K562 (cell line): ENCODE results near the gene CMIP. TPM values are rescaled to one million over a fixed set of nuclear protein-coding genes. Genes with fewer than 3 reads are reported as not detected.

Experiments used
- ATAC-seq: fragments of 200-7000 bp; cut with Tn5 transposase; 3 replicates; pipeline ENCODE4 v1.9.1; 2020; ENCODE audit warnings: moderate library complexity
- BruUV-seq: library from RNA; stranded (reverse); fragments of 400-500 nt; replicated peaks from 2 replicates; lab custom pipeline; 2021; lab: Mats Ljungman, UMichigan
- CTCF ChIA-PET: fragments of 300-600 bp; formaldehyde crosslinking; extraction: SDS; loops from one replicate; lab custom pipeline; 2021; ENCODE audit warnings: low intra/inter-chr PET ratio; lab: Yijun Ruan, JAX
- POLR2A ChIA-PET: fragments of 300-600, 350-650 bp; sonication (Branson Sonifier 250); formaldehyde crosslinking; extraction: SDS; loops from one replicate; lab custom pipeline; 2021; ENCODE audit warnings: antibody characterized with exemption, inconsistent platforms; lab: Yijun Ruan, JAX
- DNase-seq, 4 experiments: peaks; one replicate each; pipeline versions ENCODE4 v3.0.0 to v3.0.0-alpha.2; 2011 to 2018; ENCODE audit warnings: low spot score in 3 of 4, mixed read lengths in 3 of 4; ENCODE audit errors: extremely low read depth in 1 of 4
- FAIRE-seq: peaks from 2 replicates; lab custom pipeline; 2011; peaks lifted over from hg19 to GRCh38; lab: Jason Lieb, UNC
- H2AFZ ChIP-seq: 2 replicates; pipeline ENCODE4 v1.6.0; 2011; ENCODE audit warnings: low read depth, low read length, control low read depth, inconsistent platforms
- H3K27ac ChIP-seq: fragments of 200-600 bp; 3 replicates; pipeline ENCODE4 v1.8.0; 2011; ENCODE audit warnings: low read depth, mild to moderate bottlenecking, control low read depth, inconsistent platforms, low read length, moderate library complexity, mixed read lengths; ENCODE audit errors: extremely low read depth
- H3K27me3 ChIP-seq, 2 experiments: fragments of 300-600 bp in 1 of 2; 2 replicates in 1 of 2; 3 replicates in 1 of 2; pipeline versions ENCODE4 v1.6.0 to v1.8.0; 2011; ENCODE audit warnings: inconsistent platforms in 2 of 2, low read length in 2 of 2, mild to moderate bottlenecking in 1 of 2, mixed read lengths in 1 of 2, moderate library complexity in 1 of 2; ENCODE audit not compliant: control insufficient read depth in 2 of 2, insufficient read depth in 2 of 2
- H3K36me3 ChIP-seq: fragments of 300-600 bp; 3 replicates; pipeline ENCODE4 v1.8.0; 2011; ENCODE audit warnings: mild to moderate bottlenecking, low read length, inconsistent platforms; ENCODE audit not compliant: control insufficient read depth, insufficient read depth
- H3K4me1 ChIP-seq, 2 experiments: fragments of 200-600 bp in 1 of 2; replicated peaks in 1 of 2; 2 replicates in 1 of 2; 3 replicates in 1 of 2; pipeline versions ENCODE4 v1.5.1 to v1.8.0; 2011; ENCODE audit warnings: inconsistent platforms in 2 of 2, low read length in 2 of 2, mild to moderate bottlenecking in 1 of 2, mixed read lengths in 1 of 2, moderate library complexity in 1 of 2; ENCODE audit not compliant: control insufficient read depth in 2 of 2, insufficient read depth in 2 of 2
- H3K4me2 ChIP-seq: 2 replicates; pipeline ENCODE4 v1.6.1; 2011; ENCODE audit warnings: low read length, control low read depth, inconsistent platforms, mixed read lengths; ENCODE audit not compliant: insufficient read depth
- H3K4me3 ChIP-seq: fragments of 200-600 bp; sonication (generic), shearing (Covaris generic); 2 replicates; pipeline ENCODE4 v1.5.1; 2016; ENCODE audit warnings: control low read depth, inconsistent platforms
- H3K79me2 ChIP-seq: fragments of 200-600 bp; 3 replicates; pipeline ENCODE4 v1.8.0; 2011; ENCODE audit warnings: low read length, inconsistent platforms; ENCODE audit not compliant: control insufficient read depth, insufficient read depth
- H3K9ac ChIP-seq, 2 experiments: 2 replicates each; pipeline versions ENCODE4 v1.6.0 to v1.6.1; 2011; ENCODE audit warnings: low read depth in 2 of 2, low read length in 2 of 2, control low read depth in 1 of 2, inconsistent platforms in 1 of 2, mild to moderate bottlenecking in 1 of 2, mixed read lengths in 1 of 2; ENCODE audit not compliant: insufficient read depth in 1 of 2
- H3K9me1 ChIP-seq: one replicate; pipeline ENCODE4 v1.6.0; 2011; ENCODE audit warnings: inconsistent platforms, mild to moderate bottlenecking, low read length, moderate library complexity; ENCODE audit not compliant: control insufficient read depth, insufficient read depth
- H3K9me3 ChIP-seq: replicated peaks from 2 replicates; pipeline ENCODE4 v1.5.1; 2011; ENCODE audit warnings: low read depth, low read length, inconsistent platforms; ENCODE audit not compliant: control insufficient read depth, insufficient read depth
- H4K20me1 ChIP-seq: replicated peaks from 2 replicates; pipeline ENCODE4 v1.6.1; 2011; ENCODE audit warnings: low read length, inconsistent platforms, mixed read lengths; ENCODE audit not compliant: control insufficient read depth, insufficient read depth
- ARID4B ChIP-seq: sonication (generic); formaldehyde crosslinking; IDR thresholded peaks from 2 replicates; pipeline ENCODE4 v1.8.0; 2022; ENCODE audit warnings: mild to moderate bottlenecking, missing genetic modification reagents
- POLR2G ChIP-seq: fragments of 200-400 bp; formaldehyde crosslinking; IDR thresholded peaks from 2 replicates; pipeline ENCODE4 v1.6.1; 2017; ENCODE audit warnings: low read depth, mild to moderate bottlenecking, antibody characterized with exemption, low read length, moderate library complexity
- RBFOX2 ChIP-seq: fragments of 200-400 bp; formaldehyde crosslinking; IDR thresholded peaks from 2 replicates; pipeline ENCODE4 v1.6.1; 2017; ENCODE audit warnings: low read depth, mild to moderate bottlenecking, low read length, moderate library complexity
- RBM22 ChIP-seq: fragments of 200-400 bp; formaldehyde crosslinking; IDR thresholded peaks from 2 replicates; pipeline ENCODE4 v1.6.1; 2018; ENCODE audit warnings: low read length, low read depth; ENCODE audit not compliant: poor library complexity, severe bottlenecking
- ZBTB33 ChIP-seq: sonication (generic); formaldehyde crosslinking; IDR thresholded peaks from 2 replicates; pipeline ENCODE4 v1.8.1; 2023; ENCODE audit warnings: mild to moderate bottlenecking, missing genetic modification reagents
- ZNF280A ChIP-seq: fragments of 450-650 bp; IDR thresholded peaks from 2 replicates; pipeline ENCODE4 v1.6.1; 2018; ENCODE audit warnings: mild to moderate bottlenecking, low read depth; ENCODE audit not compliant: partially characterized antibody
- WGBS: fragments of 100-300 bp; shearing (Covaris generic); methylation state at CpG from one replicate; pipeline ENCODE4 v1.1.6; 2016; ENCODE audit warnings: low coverage, mixed read lengths; ENCODE audit not compliant: insufficient coverage; ENCODE audit errors: missing lambda C conversion rate; 5-methylcytosine and 5-hydroxymethylcytosine counted together
- in situ Hi-C: fragments of 300-500 bp; cut with MboI; formaldehyde crosslinking; loops from 4 replicates; pipeline ENCODE4 v1.15.0; 2018; ENCODE audit warnings: inconsistent platforms, mixed read lengths
- intact Hi-C: fragments of 100-400 bp; cut with micrococcal nuclease; formaldehyde crosslinking; loops from 2 replicates; pipeline ENCODE4 v1.14.2; 2022
- polyA plus RNA-seq, 8 experiments: library from polyadenylated mRNA; depleted of rRNA in 4 of 8; stranded (reverse) in 5 of 8; unstranded in 3 of 8; fragments of >200 nt; fragmentation: Nextera tagmentation in 2 of 8; fragmentation: Illumina TruSeq in 1 of 8; extraction: Ambion mirVana in 2 of 8; extraction: Trizol in 1 of 8; gene quantifications; 2 replicates each; pipeline versions ENCODE4 v1.2.1 to v1.2.3, GENCODE V29; 2011 to 2014; ENCODE audit warnings: inconsistent platforms in 1 of 8, missing spikeins in 1 of 8
- total RNA-seq, 7 experiments: library from RNA; depleted of rRNA in 6 of 7; stranded (reverse); fragments of >200 nt in 6 of 7; fragmentation: Illumina TruSeq in 2 of 7; extraction: Trizol in 2 of 7; gene quantifications; 2 replicates each; pipeline versions ENCODE4 v1.2.1 to v1.2.3, GENCODE V29; 2011 to 2021; ENCODE audit warnings: low replicate concordance in 1 of 7

CMIP gene
- total and polyA plus RNA-seq, 9 of the 15 experiments (the other 6 are each of a cell fraction or from before 2014, with no cell fraction given), result 0.94 to 82.5 (median 10.3) TPM

- TF ChIP-seq ZNF280A (no peak), ARID4B (CRISPR knock-in tag) (no peak), RBFOX2 (0 out of 2 replicates have a peak, but pooled peaks have one; percentile 16), RBM22 (peak; percentile 96), ZBTB33 (CRISPR knock-in tag) (no peak), POLR2G (peak; percentile 55; the same call in 1 of the 2 replicates)
- TF ChIP-seq, all 486 proteins: peak for 3
- Histone ChIP-seq H3K79me2 (no peaks in the 10 kb centered on the region), H3K36me3 (peaks cover 69% of the 10 kb centered on the region), H4K20me1 (no peaks in the 10 kb centered on the region), H3K27me3 (no peaks in the 10 kb centered on the region), H3K4me1 (peaks cover 0 to 6% of the 10 kb centered on the region in 2 experiments; a peak in 1 of 5 replicates), H3K9me1 (no peaks in the 10 kb centered on the region), H3K4me3 (no peak overlapping the region), H3K27ac (no peak overlapping the region), H2AFZ (no peak overlapping the region), H3K9me3 (no peaks in the 10 kb centered on the region), H3K4me2 (no peak overlapping the region), H3K9ac (no peak overlapping the region)
- in situ Hi-C loops (no loop called here), intact Hi-C loops (no loop called here)
- ATAC-seq (no peak), FAIRE-seq (no peak), DNase-seq (no peak)
- POLR2A ChIA-PET, result no interaction called here
- CTCF ChIA-PET, result no interaction called here
- 93% methylated on average over 13 of the region's 14 CpGs for WGBS
- no TSS peak for BruUV-seq
Observed at GRCh38 chr16:81664153-81664552, 219.5 kb downstream of the CMIP start.
